ENCODE results near the gene RNF208.

The RNF208 gene

GRCh38 chr9:137211532-137211931 lies 10.5 kb downstream of the RNF208 start:
- DNase-seq = no peak

GRCh38 chr9:137206602-137207001 lies 15.4 kb downstream of the RNF208 start:
- DNase-seq = no peak

GRCh38 chr9:137205126-137206069 lies 16.6 kb downstream of the RNF208 start, which contains the start of the genes NDOR1 and TMEM203:
NDOR1 (plus strand) TSS chr9:137205700; CDS start chr9:137205778, 78 bp downstream.
TMEM203 (minus strand) TSS chr9:137205648; CDS start chr9:137205414, 234 bp downstream.
- DNase-seq = peak; percentile 95

- no peak for DNase-seq
Measured at GRCh38 chr9:137204731-137205125, 17.3 kb downstream of the RNF208 start.

- no peak for DNase-seq
Measured at GRCh38 chr9:137202966-137203365, 19.1 kb downstream of the RNF208 start.

- DNase-seq = no peak
Measured at GRCh38 chr9:137201205-137201868, 20.7 kb downstream of the RNF208 start.

- DNase-seq = peak; percentile 99
Measured at GRCh38 chr9:137200311-137201204, 21.5 kb downstream of the RNF208 start, which contains the start of gene TPRN. TPRN (minus strand) TSS chr9:137200741; CDS start chr9:137200711, 30 bp downstream.

- no peak for DNase-seq
Measured at GRCh38 chr9:137199411-137200121, 22.5 kb downstream of the RNF208 start.

- no peak for DNase-seq
Measured at GRCh38 chr9:137198902-137199283, 23.1 kb downstream of the RNF208 start.

GRCh38 chr9:137198051-137198901 lies 23.8 kb downstream of the RNF208 start:
- no peak for DNase-seq

GRCh38 chr9:137195525-137196220 lies 26.4 kb downstream of the RNF208 start:
- no peak for DNase-seq

GRCh38 chr9:137194909-137195308 lies 27.1 kb downstream of the RNF208 start:
- DNase-seq = no peak

- no peak for DNase-seq
Measured at GRCh38 chr9:137194388-137194787, 27.7 kb downstream of the RNF208 start.

- no peak for DNase-seq
Measured at GRCh38 chr9:137193771-137194170, 28.3 kb downstream of the RNF208 start.

GRCh38 chr9:137192859-137193258 lies 29.2 kb downstream of the RNF208 start:
- no peak for DNase-seq

- DNase-seq = no peak
Measured at GRCh38 chr9:137192448-137192780, 29.6 kb downstream of the RNF208 start.

- DNase-seq = no peak
Measured at GRCh38 chr9:137191691-137192447, 30.2 kb downstream of the RNF208 start.

- no peak for DNase-seq
Measured at GRCh38 chr9:137191245-137191644, 30.8 kb downstream of the RNF208 start.

- DNase-seq = no peak
Measured at GRCh38 chr9:137190315-137190856, 31.7 kb downstream of the RNF208 start.

All from femur (tissue), 1 donor.